OCI-LY7 (cell line): ENCODE data around the gene TRPM7. TPM values are rescaled to one million over a fixed set of nuclear protein-coding genes. Genes with fewer than 3 reads are reported as not detected.

ENCODE experiments used
- BruUV-seq: library from RNA; stranded (reverse); fragments of 400-500 nt; replicated peaks from 2 replicates; lab custom pipeline; 2021; lab: Mats Ljungman, UMichigan
- CTCF ChIA-PET: fragments of 300-600 bp; sonication (Branson Sonifier 250); formaldehyde crosslinking; loops from one replicate; lab custom pipeline; 2022; ENCODE audit warnings: antibody characterized with exemption; ENCODE audit not compliant: unreplicated experiment; lab: Charles Lee
- POLR2A ChIA-PET: fragments of 300-600 bp; sonication (Branson Sonifier 250); formaldehyde crosslinking; loops from one replicate; lab custom pipeline; 2022; ENCODE audit warnings: antibody characterized with exemption; lab: Charles Lee
- DNase-seq: peaks from one replicate; pipeline ENCODE4 v3.0.0-alpha.2; 2015; ENCODE audit warnings: low spot score
- H2AFZ ChIP-seq: fragments of 200-600 bp; sonication (generic), shearing (Covaris generic); 2 replicates; pipeline ENCODE4 v1.6.1; 2014; ENCODE audit warnings: mild to moderate bottlenecking, antibody characterized with exemption, low read length, moderate library complexity
- H3K27ac ChIP-seq: fragments of 200-600 bp; sonication (generic); 2 replicates; pipeline ENCODE4 v1.5.1; 2014; ENCODE audit warnings: mixed run types, low read depth, mild to moderate bottlenecking, moderate library complexity, low read length, inconsistent platforms; ENCODE audit not compliant: poor library complexity, severe bottlenecking
- H3K36me3 ChIP-seq: fragments of 200-600 bp; sonication (generic); 2 replicates; pipeline ENCODE4 v1.6.1; 2014; ENCODE audit warnings: mild to moderate bottlenecking, antibody characterized with exemption, low read length, moderate library complexity, mixed read lengths; ENCODE audit not compliant: insufficient read depth
- H3K4me1 ChIP-seq: fragments of 200-600 bp; sonication (generic); 2 replicates; pipeline ENCODE4 v1.5.1; 2014; ENCODE audit warnings: mild to moderate bottlenecking, low read length; ENCODE audit not compliant: insufficient read depth, poor library complexity, severe bottlenecking
- H3K4me2 ChIP-seq: fragments of 200-600 bp; sonication (generic); 2 replicates; pipeline ENCODE4 v1.6.1; 2014; ENCODE audit warnings: mild to moderate bottlenecking, low read length
- H3K4me3 ChIP-seq: fragments of 200-600 bp; sonication (generic); 2 replicates; pipeline ENCODE4 v1.5.1; 2014; ENCODE audit warnings: mild to moderate bottlenecking, low read depth, low read length; ENCODE audit not compliant: poor library complexity, severe bottlenecking
- H3K79me2 ChIP-seq: fragments of 200-600 bp; sonication (generic); 2 replicates; pipeline ENCODE4 v1.6.1; 2016; ENCODE audit warnings: low read depth, mild to moderate bottlenecking, low read length, moderate library complexity, mixed read lengths; ENCODE audit not compliant: insufficient read depth
- H3K9me2 ChIP-seq: fragments of 200-600 bp; sonication (generic); 2 replicates; pipeline ENCODE4 v1.6.1; 2016; ENCODE audit warnings: mild to moderate bottlenecking, low read length, mixed read lengths; ENCODE audit not compliant: insufficient read depth
- H3K9me3 ChIP-seq: fragments of 200-600 bp; sonication (generic); 2 replicates; pipeline ENCODE4 v1.6.1; 2014; ENCODE audit warnings: mild to moderate bottlenecking, mixed run types, low read length, mixed read lengths
- H4K20me1 ChIP-seq: fragments of 200-600 bp; sonication (generic); 2 replicates; pipeline ENCODE4 v1.6.1; 2014; ENCODE audit warnings: mild to moderate bottlenecking, antibody characterized with exemption, low read length, moderate library complexity, mixed read lengths; ENCODE audit not compliant: insufficient read depth
- CTCF ChIP-seq: fragments of 200-600 bp; sonication (generic); conservative IDR thresholded peaks from 2 replicates; pipeline ENCODE4 v1.5.1; 2014; ENCODE audit warnings: mild to moderate bottlenecking, antibody characterized with exemption, low read length, moderate library complexity, mixed read lengths
- EZH2phosphoT487 ChIP-seq: fragments of 200-600 bp; sonication (generic); IDR thresholded peaks from 2 replicates; pipeline ENCODE4 v1.6.1; 2018; ENCODE audit warnings: low read depth, borderline replicate concordance, mild to moderate bottlenecking, mixed run types, antibody characterized with exemption, low read length, moderate library complexity, mixed read lengths
- intact Hi-C: fragments of 100-400 bp; cut with micrococcal nuclease; formaldehyde crosslinking; loops from one replicate; pipeline ENCODE4 v1.10.0; 2022; ENCODE audit not compliant: unreplicated experiment
- total RNA-seq, 2 experiments: library from RNA; depleted of rRNA in 1 of 2; stranded (reverse); fragments of >200 nt in 1 of 2; shearing (Covaris generic) in 1 of 2; gene quantifications; 2 replicates each; pipeline ENCODE4 v1.2.3, GENCODE V29; 2014 to 2022

Gene TRPM7
- total RNA-seq, 2 experiments from 2014 or later = 50.0 to 64.0 TPM

- Histone ChIP-seq H4K20me1 (no peaks in the 10 kb centered on the region), H3K79me2 (no peaks in the 10 kb centered on the region), H2AFZ (no peak overlapping the region), H3K27ac (no peak overlapping the region), H3K36me3 (no peaks in the 10 kb centered on the region), H3K4me2 (no peak overlapping the region), H3K4me1 (no peaks in the 10 kb centered on the region), H3K9me2 (no peaks in the 10 kb centered on the region), H3K4me3 (no peak overlapping the region), H3K9me3 (no peaks in the 10 kb centered on the region)
- DNase-seq = no peak
- no TSS peak for BruUV-seq
- TF ChIP-seq EZH2phosphoT487 (no peak), CTCF (no peak)
- ChIA-PET POLR2A (interaction anchor here (1.0 to 1.2 kb wide), 2 partner anchors 57 to 119 kb away, joined by 3 to 5 read pairs; no protein-coding TSS in a partner anchor), CTCF (no interaction called here)
- intact Hi-C loops = no loop called here
These were observed 143.7 kb downstream of the TRPM7 start for GRCh38 chr15:50542887-50543210.

GRCh38 chr15:50531766-50532165 is 154.8 kb downstream of the TRPM7 start:
- Histone ChIP-seq H3K79me2 (no peaks in the 10 kb centered on the region), H3K9me3 (no peaks in the 10 kb centered on the region), H3K4me2 (no peak overlapping the region), H3K36me3 (no peaks in the 10 kb centered on the region), H2AFZ (no peak overlapping the region), H3K4me1 (no peaks in the 10 kb centered on the region), H4K20me1 (no peaks in the 10 kb centered on the region), H3K4me3 (no peak overlapping the region), H3K9me2 (no peaks in the 10 kb centered on the region), H3K27ac (no peak overlapping the region)
- TF ChIP-seq EZH2phosphoT487 (no peak), CTCF (no peak)
- intact Hi-C loops = no loop called here
- POLR2A ChIA-PET = no interaction called here
- DNase-seq = no peak
- CTCF ChIA-PET = no interaction called here
- no TSS peak for BruUV-seq

DNA sequence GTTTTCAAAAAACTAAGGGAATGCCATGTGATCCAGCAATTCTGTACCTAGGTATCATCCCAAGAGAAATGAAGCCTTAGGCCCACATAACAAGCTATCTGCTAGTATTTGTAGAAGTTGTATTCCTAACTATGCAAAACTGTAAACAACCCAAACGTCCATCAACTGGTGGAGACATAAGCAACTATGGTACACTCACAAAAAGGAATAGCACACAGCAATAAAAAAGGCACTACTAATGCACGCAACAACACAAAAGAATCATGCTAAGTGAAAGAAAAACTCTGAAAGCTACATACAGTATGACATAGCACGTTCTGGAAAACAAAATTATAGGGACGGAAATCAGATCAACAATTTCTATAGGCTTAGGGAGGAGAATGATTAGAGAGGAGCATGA is 155.4 kb downstream of the TRPM7 start:
- DNase-seq = no peak
- Histone ChIP-seq H3K4me3 (no peak overlapping the region), H3K79me2 (no peaks in the 10 kb centered on the region), H3K4me2 (no peak overlapping the region), H2AFZ (no peak overlapping the region), H3K9me2 (no peaks in the 10 kb centered on the region), H4K20me1 (no peaks in the 10 kb centered on the region), H3K4me1 (no peaks in the 10 kb centered on the region), H3K27ac (no peak overlapping the region), H3K9me3 (no peaks in the 10 kb centered on the region), H3K36me3 (no peaks in the 10 kb centered on the region)
- ChIA-PET POLR2A (no interaction called here), CTCF (no interaction called here)
- BruUV-seq = no TSS peak
- intact Hi-C loops = no loop called here
- TF ChIP-seq EZH2phosphoT487 (no peak), CTCF (no peak)
